Thoracic aorta (tissue), 2 donors: ENCODE data around the gene ZFYVE28. TPM values are rescaled to one million over a fixed set of nuclear protein-coding genes. Genes with fewer than 3 reads are reported as not detected.
"Not testable (repeated sequence)": the region's sequence is repeated elsewhere in the genome, so short reads cannot be mapped to it uniquely, and the experiment has no call there.

Source experiments
- ATAC-seq: fragments of 150-250 bp; one replicate; pipeline ENCODE4 v1.8.0; 2017; ENCODE audit warnings: low read depth; ENCODE audit not compliant: insufficient number of reproducible peaks, low FRiP score
- DNase-seq: peaks from one replicate; pipeline ENCODE4 v3.0.0-alpha.2; 2020; ENCODE audit warnings: low spot score
- H3K27ac ChIP-seq, 2 donors: fragments of 200-600 bp; sonication (generic); 1 replicate in 1 of 2; 2 replicates in 1 of 2; pipeline ENCODE4 v1.5.1; 2016; ENCODE audit warnings: mild to moderate bottlenecking in 2 of 2, moderate library complexity in 2 of 2
- H3K27me3 ChIP-seq: fragments of 200-600 bp; sonication (generic); replicated peaks from 2 replicates; pipeline ENCODE4 v1.6.0; 2016; ENCODE audit warnings: mild to moderate bottlenecking; ENCODE audit not compliant: insufficient read depth
- H3K36me3 ChIP-seq: fragments of 200-600 bp; sonication (generic); one replicate; pipeline ENCODE4 v1.5.1; 2016
- H3K4me1 ChIP-seq, 2 donors: fragments of 200-600 bp; sonication (generic); 1 replicate in 1 of 2; 2 replicates in 1 of 2; pipeline versions ENCODE4 v1.5.1 to v1.6.0; 2016; ENCODE audit warnings: low read depth in 2 of 2, mild to moderate bottlenecking in 1 of 2; ENCODE audit not compliant: control insufficient read depth in 1 of 2
- H3K4me3 ChIP-seq: fragments of 200-600 bp; sonication (generic); 2 replicates; pipeline ENCODE4 v1.5.1; 2016; ENCODE audit warnings: mild to moderate bottlenecking
- H3K9me3 ChIP-seq: fragments of 200-600 bp; sonication (generic); 2 replicates; pipeline ENCODE4 v1.5.1; 2016
- total RNA-seq, 2 donors: library from RNA; depleted of rRNA; stranded (reverse); fragments of >200 nt; gene quantifications; one replicate each; pipeline versions ENCODE4 v1.1.0 to v1.2.3, GENCODE V29; 2016
- TF ChIP-seq, protein P1 (sequence below): fragments of 200-600 bp; sonication (generic); IDR thresholded peaks from one replicate; pipeline ENCODE4 v1.5.1; 2019; ENCODE audit warnings: antibody characterized with exemption

ZFYVE28 gene
- total RNA-seq, 2 donors from 2014 or later, result 11.5 to 20.2 TPM

DNA sequence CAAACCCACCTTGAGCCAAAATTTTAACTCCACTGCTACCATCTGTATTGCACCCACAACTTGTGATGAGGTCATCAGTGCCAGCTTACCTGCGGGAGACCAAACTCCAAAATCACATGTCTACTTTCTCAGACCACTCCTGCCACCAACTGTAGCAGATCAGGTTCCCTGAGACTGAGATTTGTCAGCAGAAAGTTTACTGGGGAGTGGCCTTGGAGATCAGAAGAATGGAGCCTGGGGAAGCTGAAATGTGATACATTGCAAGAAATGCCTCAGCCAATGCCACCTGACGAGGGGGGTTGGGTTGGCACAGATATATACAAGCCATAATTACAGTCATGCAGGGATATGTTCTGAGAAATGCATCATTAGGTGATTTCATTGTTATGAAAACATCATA lies 195.6 kb downstream of the ZFYVE28 start:
- Histone ChIP-seq H3K4me3 (no peak overlapping the region), H3K4me1 (no peaks in the 10 kb centered on the region), H3K27ac (no peak overlapping the region), H3K36me3 (peaks cover 15% of the 10 kb centered on the region), H3K27me3 (no peaks in the 10 kb centered on the region), H3K9me3 (no peaks in the 10 kb centered on the region)
- ATAC-seq (no peak), DNase-seq (no peak)
- TF ChIP-seq, protein P1, sequence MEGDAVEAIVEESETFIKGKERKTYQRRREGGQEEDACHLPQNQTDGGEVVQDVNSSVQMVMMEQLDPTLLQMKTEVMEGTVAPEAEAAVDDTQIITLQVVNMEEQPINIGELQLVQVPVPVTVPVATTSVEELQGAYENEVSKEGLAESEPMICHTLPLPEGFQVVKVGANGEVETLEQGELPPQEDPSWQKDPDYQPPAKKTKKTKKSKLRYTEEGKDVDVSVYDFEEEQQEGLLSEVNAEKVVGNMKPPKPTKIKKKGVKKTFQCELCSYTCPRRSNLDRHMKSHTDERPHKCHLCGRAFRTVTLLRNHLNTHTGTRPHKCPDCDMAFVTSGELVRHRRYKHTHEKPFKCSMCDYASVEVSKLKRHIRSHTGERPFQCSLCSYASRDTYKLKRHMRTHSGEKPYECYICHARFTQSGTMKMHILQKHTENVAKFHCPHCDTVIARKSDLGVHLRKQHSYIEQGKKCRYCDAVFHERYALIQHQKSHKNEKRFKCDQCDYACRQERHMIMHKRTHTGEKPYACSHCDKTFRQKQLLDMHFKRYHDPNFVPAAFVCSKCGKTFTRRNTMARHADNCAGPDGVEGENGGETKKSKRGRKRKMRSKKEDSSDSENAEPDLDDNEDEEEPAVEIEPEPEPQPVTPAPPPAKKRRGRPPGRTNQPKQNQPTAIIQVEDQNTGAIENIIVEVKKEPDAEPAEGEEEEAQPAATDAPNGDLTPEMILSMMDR, result no peak

DNA sequence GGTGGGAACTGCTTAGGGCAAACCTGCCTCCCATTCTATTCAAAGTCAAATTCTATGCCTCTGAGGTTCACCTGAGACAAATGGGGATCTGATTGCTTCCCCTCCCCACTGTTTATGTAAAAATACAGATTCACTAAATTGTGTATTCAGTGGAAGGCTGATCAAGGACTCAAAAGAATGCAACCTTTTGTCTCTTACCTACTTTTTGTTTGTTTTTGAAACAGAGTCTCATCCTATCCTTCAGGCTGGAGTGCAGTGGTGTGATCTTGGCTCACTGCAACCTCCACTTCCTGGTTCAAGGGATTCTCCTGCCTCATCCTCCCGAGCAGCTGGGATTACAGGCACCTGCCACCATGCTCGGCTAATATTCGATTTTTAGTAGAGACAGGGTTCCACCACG lies 197.1 kb downstream of the ZFYVE28 start:
- H3K4me1 ChIP-seq, H3K27ac ChIP-seq, H3K4me3 ChIP-seq, ATAC-seq, H3K9me3 ChIP-seq, H3K27me3 ChIP-seq, DNase-seq: not testable (repeated sequence)
- H3K36me3 ChIP-seq, result peaks cover 15% of the 10 kb centered on the region

DNA sequence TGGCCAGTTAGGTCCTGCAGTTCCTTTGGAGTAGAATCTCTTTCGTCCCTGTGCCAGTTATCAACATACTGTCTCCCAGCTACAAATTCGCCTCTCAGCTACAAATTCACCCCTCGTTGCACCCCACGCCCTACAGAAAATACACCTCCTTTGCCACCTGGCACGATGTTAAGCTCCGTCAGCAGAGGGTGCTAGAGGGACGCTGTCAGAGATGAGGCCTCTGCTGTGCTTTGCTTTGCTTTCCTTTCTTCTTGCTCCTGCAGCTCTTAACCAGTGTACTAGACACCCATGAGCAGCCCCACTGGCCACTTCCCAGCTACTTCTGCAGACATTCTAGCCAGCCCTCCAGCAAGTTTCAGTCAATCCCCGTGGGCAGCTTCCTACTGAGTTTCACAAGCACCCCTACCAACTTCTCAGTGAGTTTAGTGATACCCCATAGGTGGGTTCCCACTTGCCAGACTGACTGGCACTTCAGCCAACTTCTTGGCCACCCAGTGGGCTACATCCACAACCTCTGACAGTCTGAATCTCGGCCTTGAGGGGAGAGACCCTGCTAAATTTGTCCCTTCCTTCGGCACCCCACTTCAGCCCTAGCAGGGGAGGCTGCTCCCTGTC lies 198.3 kb downstream of the ZFYVE28 start:
- H3K4me1 ChIP-seq, result no peaks in the 10 kb centered on the region
- TF ChIP-seq, protein P1, result peak; percentile 69
- peak; percentile 13 for DNase-seq
- ATAC-seq, result peak; percentile 48
- no peak overlapping the region for H3K27ac ChIP-seq
- H3K4me3 ChIP-seq, result no peak overlapping the region
- peaks cover 11% of the 10 kb centered on the region for H3K36me3 ChIP-seq
- H3K27me3 ChIP-seq, result no peaks in the 10 kb centered on the region
- no peaks in the 10 kb centered on the region for H3K9me3 ChIP-seq

Other genes with a start within 250 kb of the ZFYVE28 start
- 10 to 100 TPM in 1 of 2 donors, 1 to 10 TPM in 1; 6.5 to 12.9 TPM for gene HAUS3, start 176.5 kb downstream of the ZFYVE28 start, total RNA-seq
- gene POLN, start 176.5 kb downstream of the ZFYVE28 start, total RNA-seq, result 1 to 10 TPM; 3.2 to 3.5 TPM
- 100 to 1,000 TPM in 1 of 2 donors, 10 to 100 TPM in 1; 93.1 to 105 TPM for gene MXD4, start 156.5 kb downstream of the ZFYVE28 start, total RNA-seq
- gene CFAP99, start 310 bp upstream of the ZFYVE28 start, total RNA-seq, result not detected
- gene RNF4, start 50.5 kb upstream of the ZFYVE28 start, total RNA-seq, result 10 to 100 TPM; 29.8 to 83.1 TPM
- gene FAM193A, start 118.0 kb upstream of the ZFYVE28 start, total RNA-seq, result 10 to 100 TPM; 22.3 to 42.9 TPM